IMR-90 (cell line): Measurements from ENCODE around the gene NKPD1. TPM values are rescaled to one million over a fixed set of nuclear protein-coding genes. Genes with fewer than 3 reads are reported as not detected.

Source experiments
- ATAC-seq: fragments of 200-7000 bp; cut with Tn5 transposase; 2 replicates; pipeline ENCODE4 v1.9.1; 2020; ENCODE audit warnings: low read depth, mild to moderate bottlenecking, moderate library complexity
- BruUV-seq: library from RNA; stranded (reverse); fragments of 400-500 nt; replicated peaks from 2 replicates; lab custom pipeline; 2021; lab: Mats Ljungman, UMichigan
- CTCF ChIA-PET: fragments of 300-600 bp; formaldehyde crosslinking; extraction: SDS; loops from one replicate; lab custom pipeline; 2021; ENCODE audit warnings: antibody characterized with exemption; lab: Yijun Ruan, JAX
- POLR2A ChIA-PET: fragments of 300-600 bp; sonication (Branson Sonifier 250); formaldehyde crosslinking; loops from one replicate; lab custom pipeline; 2022; ENCODE audit warnings: antibody characterized with exemption; ENCODE audit not compliant: unreplicated experiment; lab: Charles Lee
- DNase-seq: peaks from one replicate; pipeline ENCODE4 v3.0.0; 2013
- H2AFZ ChIP-seq: replicated peaks from 2 replicates; pipeline ENCODE3; 2013; ENCODE audit warnings: low read length, mild to moderate bottlenecking; ENCODE audit not compliant: poor library complexity
- H2AK5ac ChIP-seq: 2 replicates; pipeline ENCODE4 v1.6.1; 2013; ENCODE audit warnings: low read depth, low read length, inconsistent platforms
- H2AK9ac ChIP-seq: replicated peaks from 2 replicates; pipeline ENCODE3; 2013; ENCODE audit warnings: mild to moderate bottlenecking, low read depth, low read length, moderate library complexity; ENCODE audit not compliant: poor library complexity
- H2BK120ac ChIP-seq: 2 replicates; pipeline ENCODE4 v1.6.1; 2013; ENCODE audit warnings: low read depth, low read length, inconsistent platforms
- H2BK15ac ChIP-seq: 3 replicates; pipeline ENCODE4 v1.6.1; 2013; ENCODE audit warnings: low read depth, low read length, inconsistent platforms
- H2BK20ac ChIP-seq: 2 replicates; pipeline ENCODE4 v1.6.1; 2013; ENCODE audit warnings: low read depth, mild to moderate bottlenecking, inconsistent platforms, low read length, moderate library complexity
- H2BK5ac ChIP-seq: 2 replicates; pipeline ENCODE4 v1.6.1; 2013; ENCODE audit warnings: mild to moderate bottlenecking, low read depth, low read length, inconsistent platforms; ENCODE audit not compliant: poor library complexity, severe bottlenecking
- H3K14ac ChIP-seq: replicated peaks from 2 replicates; pipeline ENCODE4 v1.6.1; 2013; ENCODE audit warnings: low read depth, low read length, inconsistent platforms
- H3K18ac ChIP-seq: 2 replicates; pipeline ENCODE4 v1.6.1; 2013; ENCODE audit warnings: low read depth, low read length, control low read depth
- H3K23ac ChIP-seq: 2 replicates; pipeline ENCODE4 v1.6.1; 2013; ENCODE audit warnings: low read depth, low read length, inconsistent platforms
- H3K27ac ChIP-seq: 2 replicates; pipeline ENCODE4 v1.5.1; 2013; ENCODE audit warnings: mild to moderate bottlenecking, control low read depth, low read length; ENCODE audit not compliant: insufficient read depth
- H3K27me3 ChIP-seq: 2 replicates; pipeline ENCODE4 v1.6.1; 2013; ENCODE audit warnings: low read length; ENCODE audit not compliant: control insufficient read depth, insufficient read depth
- H3K36me3 ChIP-seq: 2 replicates; pipeline ENCODE4 v1.6.1; 2013; ENCODE audit warnings: low read length, mixed read lengths; ENCODE audit not compliant: control insufficient read depth, insufficient read depth
- H3K4ac ChIP-seq: 2 replicates; pipeline ENCODE4 v1.6.1; 2013; ENCODE audit warnings: low read depth, low read length, inconsistent platforms
- H3K4me1 ChIP-seq: 2 replicates; pipeline ENCODE4 v1.6.1; 2013; ENCODE audit warnings: low read length, mixed read lengths; ENCODE audit not compliant: control insufficient read depth, insufficient read depth
- H3K4me2 ChIP-seq: 2 replicates; pipeline ENCODE4 v1.6.1; 2013; ENCODE audit warnings: low read depth, mild to moderate bottlenecking, control low read depth, low read length, moderate library complexity
- H3K4me3 ChIP-seq: 2 replicates; pipeline ENCODE4 v1.5.1; 2013; ENCODE audit warnings: low read depth, mild to moderate bottlenecking, control low read depth, low read length, moderate library complexity; ENCODE audit not compliant: insufficient read depth
- H3K56ac ChIP-seq: 2 replicates; pipeline ENCODE4 v1.6.1; 2013; ENCODE audit warnings: low read length, inconsistent platforms; ENCODE audit not compliant: insufficient read depth; ENCODE audit errors: extremely low read depth
- H3K79me1 ChIP-seq, 2 experiments: 2 replicates each; pipeline ENCODE4 v1.6.1; 2013; ENCODE audit warnings: low read length in 2 of 2, inconsistent platforms in 1 of 2, low read depth in 1 of 2
- H3K9ac ChIP-seq: 2 replicates; pipeline ENCODE4 v1.6.1; 2013; ENCODE audit warnings: low read depth, low read length, control low read depth
- H3K9me1 ChIP-seq: 2 replicates; pipeline ENCODE4 v1.6.1; 2013; ENCODE audit warnings: low read length, inconsistent platforms; ENCODE audit not compliant: insufficient read depth
- H3K9me3 ChIP-seq: 2 replicates; pipeline ENCODE4 v1.6.1; 2013; ENCODE audit warnings: low read length; ENCODE audit not compliant: control insufficient read depth, insufficient read depth
- H4K20me1 ChIP-seq: 2 replicates; pipeline ENCODE4 v1.6.1; 2013; ENCODE audit warnings: low read length, inconsistent platforms; ENCODE audit not compliant: insufficient read depth
- H4K5ac ChIP-seq: 2 replicates; pipeline ENCODE4 v1.6.1; 2013; ENCODE audit warnings: mild to moderate bottlenecking, low read depth, low read length, control low read depth
- H4K8ac ChIP-seq, 2 experiments: 2 replicates each; pipeline ENCODE4 v1.6.1; 2013; ENCODE audit warnings: low read depth in 2 of 2, low read length in 2 of 2, control low read depth in 1 of 2, inconsistent platforms in 1 of 2
- H4K91ac ChIP-seq: 2 replicates; pipeline ENCODE4 v1.6.1; 2013; ENCODE audit warnings: low read depth, low read length, inconsistent platforms; ENCODE audit not compliant: insufficient read depth
- CEBPB ChIP-seq: IDR thresholded peaks from 2 replicates; pipeline ENCODE4 v1.6.1; 2012; ENCODE audit warnings: low read depth, low read length, improper control_type of control experiment
- CHD1 ChIP-seq: IDR thresholded peaks from 2 replicates; pipeline ENCODE4 v1.6.1; 2012; ENCODE audit warnings: low read depth, low read length, improper control_type of control experiment
- NFE2L2 ChIP-seq: fragments of 150-350 bp; IDR thresholded peaks from 2 replicates; pipeline ENCODE4 v1.6.1; 2016; ENCODE audit warnings: low read depth, mild to moderate bottlenecking, low read length
- RAD21 ChIP-seq: IDR thresholded peaks from 2 replicates; pipeline ENCODE4 v1.6.1; 2012; ENCODE audit warnings: low read length, improper control_type of control experiment
- WGBS, 2 experiments: methylation state at CpG; one replicate each; pipeline versions ENCODE4 v1.1.5 to v1.1.7; 2013; ENCODE audit warnings: missing lambda C conversion rate in 2 of 2; ENCODE audit not compliant: insufficient read length in 1 of 2; ENCODE audit errors: extremely low coverage in 2 of 2; 5-methylcytosine and 5-hydroxymethylcytosine counted together
- dilution Hi-C: fragments of 300-500 bp; cut with HindIII; formaldehyde crosslinking; loops from one replicate; pipeline ENCODE4 v1.14.3; 2018; ENCODE audit warnings: low sequenced_read_pairs; ENCODE audit not compliant: unreplicated experiment
- in situ Hi-C: fragments of 300-500 bp; cut with MboI; formaldehyde crosslinking; loops from 3 replicates; pipeline ENCODE4 v1.14.3; 2019; ENCODE audit warnings: low sequenced_read_pairs, inconsistent platforms, mixed read lengths
- intact Hi-C: fragments of 100-400 bp; cut with micrococcal nuclease; formaldehyde crosslinking; loops from 2 replicates; pipeline ENCODE4 v1.10.0; 2022
- polyA plus RNA-seq, 3 experiments: library from polyadenylated mRNA; depleted of rRNA; stranded (reverse); fragments of >200 nt; gene quantifications; 2 replicates each; pipeline ENCODE4 v1.2.3, GENCODE V29; 2012; ENCODE audit warnings: low replicate concordance in 1 of 3
- total RNA-seq: library from RNA; depleted of rRNA; stranded (reverse); fragments of >200 nt; gene quantifications from 2 replicates; pipeline ENCODE4 v1.2.3, GENCODE V29; 2012

The NKPD1 gene
- total and polyA plus RNA-seq, 2 of the 4 experiments (the other 2 are of a cell fraction) = under 0.01 to 0.09 TPM

DNA sequence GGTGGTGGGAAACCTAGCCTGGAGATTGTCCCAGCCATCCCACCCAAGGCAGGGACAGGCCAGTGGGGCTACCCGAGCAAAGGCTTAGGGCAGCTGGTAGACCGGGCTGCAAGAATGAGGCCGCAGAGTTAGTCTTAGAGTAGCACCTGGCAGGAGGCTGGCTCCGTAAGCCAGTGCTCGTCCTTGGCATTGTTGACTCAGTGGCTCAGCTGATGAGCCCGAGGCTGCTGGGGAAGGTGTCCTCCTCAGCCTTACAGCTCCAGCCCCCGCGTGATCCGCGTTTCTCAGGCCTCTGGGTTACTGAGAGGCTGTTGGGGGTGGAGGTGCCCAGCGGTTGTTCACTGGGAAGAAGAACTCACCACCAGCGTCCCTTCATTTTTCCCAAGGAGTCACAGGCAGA, 43.1 kb downstream of the NKPD1 start:
- Histone ChIP-seq H2BK120ac (no peak overlapping the region), H2AFZ (no peak overlapping the region), H4K5ac (no peak overlapping the region), H3K4me3 (no peak overlapping the region), H4K91ac (no peak overlapping the region), H3K9ac (no peak overlapping the region), H3K4me1 (no peaks in the 10 kb centered on the region; the same call in 1 of the 2 replicates), H3K27me3 (no peaks in the 10 kb centered on the region), H3K23ac (no peak overlapping the region), H3K18ac (no peak overlapping the region), H2BK20ac (no peak overlapping the region), H3K4me2 (no peak overlapping the region), H3K14ac (no peak overlapping the region), H4K20me1 (peaks cover 90% of the 10 kb centered on the region), H3K79me1 (peaks cover 44 to 93% of the 10 kb centered on the region in 2 experiments), H3K9me3 (no peaks in the 10 kb centered on the region), H3K4ac (no peak overlapping the region), H3K27ac (no peak overlapping the region), H2BK15ac (no peak overlapping the region), H3K9me1 (peaks cover 31% of the 10 kb centered on the region), H2AK9ac (no peak overlapping the region), H4K8ac (no peak overlapping the region), H2BK5ac (no peak overlapping the region), H3K36me3 (peaks cover 3% of the 10 kb centered on the region; the same call in 1 of the 2 replicates), H2AK5ac (no peak overlapping the region), H3K56ac (no peak overlapping the region)
- DNase-seq (no peak), ATAC-seq (no peak; the same call in 1 of the 2 replicates)
- CTCF ChIA-PET = no interaction called here
- in situ Hi-C loops (no loop called here), intact Hi-C loops (no loop called here), dilution Hi-C loops (no loop called here)
- BruUV-seq = no TSS peak
- POLR2A ChIA-PET = no interaction called here
- TF ChIP-seq NFE2L2 = no peak
- TF ChIP-seq CEBPB = no peak
- no peak for TF ChIP-seq CHD1
- TF ChIP-seq RAD21 = no peak
- WGBS, 2 experiments = no CpG with 5 or more reads among the region's 12 CpGs
